H9 (cell line): ENCODE measurements around the gene MARCHF3. TPM values are rescaled to one million over a fixed set of nuclear protein-coding genes. Genes with fewer than 3 reads are reported as not detected.
A peak's percentile ranks its signal among the peaks of the same experiment; 100 is the strongest.

Experiments
- DNase-seq: peaks from one replicate; pipeline ENCODE4 v3.0.0-alpha.2; 2017
- H2AFZ ChIP-seq: one replicate; pipeline ENCODE4 v1.6.1; 2013; ENCODE audit warnings: mild to moderate bottlenecking, low read length, control low read depth, moderate library complexity
- H2AK5ac ChIP-seq: 2 replicates; pipeline ENCODE4 v1.6.1; 2013; ENCODE audit warnings: low read length, control low read depth, mixed read lengths; ENCODE audit not compliant: insufficient read length
- H2BK120ac ChIP-seq: one replicate; pipeline ENCODE4 v1.6.1; 2013; ENCODE audit warnings: low read depth, mild to moderate bottlenecking, low read length, control low read depth, inconsistent platforms; ENCODE audit not compliant: poor library complexity, severe bottlenecking
- H2BK12ac ChIP-seq: 2 replicates; pipeline ENCODE4 v1.6.1; 2013; ENCODE audit warnings: low read length, control low read depth, mixed read lengths, low read depth; ENCODE audit not compliant: insufficient read length
- H2BK15ac ChIP-seq: 2 replicates; pipeline ENCODE4 v1.6.1; 2013; ENCODE audit warnings: low read depth, low read length, control low read depth
- H2BK20ac ChIP-seq: one replicate; pipeline ENCODE4 v1.6.1; 2013; ENCODE audit warnings: low read depth, mild to moderate bottlenecking, low read length, control low read depth, inconsistent platforms; ENCODE audit not compliant: poor library complexity, severe bottlenecking
- H2BK5ac ChIP-seq: 2 replicates; pipeline ENCODE4 v1.6.1; 2013; ENCODE audit warnings: low read length, control low read depth, mixed read lengths; ENCODE audit not compliant: insufficient read length
- H3K14ac ChIP-seq: 2 replicates; pipeline ENCODE4 v1.6.1; 2013; ENCODE audit warnings: low read length, control low read depth; ENCODE audit not compliant: insufficient read depth
- H3K18ac ChIP-seq: 2 replicates; pipeline ENCODE4 v1.6.1; 2013; ENCODE audit warnings: low read depth, mild to moderate bottlenecking, mixed read lengths, low read length, control low read depth; ENCODE audit not compliant: insufficient read length
- H3K23ac ChIP-seq: 2 replicates; pipeline ENCODE4 v1.6.1; 2013; ENCODE audit warnings: low read length, control low read depth, mixed read lengths, low read depth; ENCODE audit not compliant: insufficient read length
- H3K23me2 ChIP-seq: 2 replicates; pipeline ENCODE4 v1.6.1; 2013; ENCODE audit warnings: low read depth, mild to moderate bottlenecking, mixed read lengths, low read length, control low read depth; ENCODE audit not compliant: insufficient read length, poor library complexity, severe bottlenecking
- H3K27ac ChIP-seq: 2 replicates; pipeline ENCODE4 v1.5.1; 2013; ENCODE audit warnings: low read length, control low read depth, mixed read lengths, low read depth; ENCODE audit not compliant: insufficient read length
- H3K27me3 ChIP-seq: 2 replicates; pipeline ENCODE4 v1.6.1; 2013; ENCODE audit warnings: low read length, control low read depth, inconsistent platforms; ENCODE audit not compliant: insufficient read depth
- H3K4ac ChIP-seq: 2 replicates; pipeline ENCODE4 v1.6.1; 2013; ENCODE audit warnings: low read depth, mild to moderate bottlenecking, control low read depth, inconsistent platforms, low read length, moderate library complexity
- H3K4me1 ChIP-seq: 2 replicates; pipeline ENCODE4 v1.6.1; 2013; ENCODE audit warnings: low read length, control low read depth, inconsistent platforms; ENCODE audit not compliant: insufficient read depth
- H3K4me2 ChIP-seq: 2 replicates; pipeline ENCODE4 v1.6.1; 2013; ENCODE audit warnings: low read length, control low read depth, mixed read lengths; ENCODE audit not compliant: insufficient read length, insufficient read depth
- H3K56ac ChIP-seq: 2 replicates; pipeline ENCODE4 v1.6.1; 2013; ENCODE audit warnings: low read depth, mild to moderate bottlenecking, mixed read lengths, low read length, control low read depth; ENCODE audit not compliant: insufficient read length
- H3K79me1 ChIP-seq: 2 replicates; pipeline ENCODE4 v1.6.1; 2013; ENCODE audit warnings: low read depth, mild to moderate bottlenecking, moderate library complexity, low read length, control low read depth, inconsistent platforms; ENCODE audit not compliant: insufficient read depth, poor library complexity, severe bottlenecking
- H3K79me2 ChIP-seq: 2 replicates; pipeline ENCODE4 v1.6.1; 2013; ENCODE audit warnings: low read length, control low read depth, inconsistent platforms; ENCODE audit not compliant: insufficient read depth
- H3K9ac ChIP-seq: 2 replicates; pipeline ENCODE4 v1.6.1; 2013; ENCODE audit warnings: low read length, control low read depth, mixed read lengths; ENCODE audit not compliant: insufficient read length; ENCODE audit errors: extremely low read depth
- H3K9me3 ChIP-seq: one replicate; pipeline ENCODE4 v1.6.1; 2013; ENCODE audit warnings: low read depth, low read length, inconsistent platforms; ENCODE audit not compliant: control insufficient read depth
- H3T11ph ChIP-seq: one replicate; pipeline ENCODE4 v1.6.1; 2013; ENCODE audit warnings: mild to moderate bottlenecking, low read length, control low read depth, inconsistent platforms
- H4K20me1 ChIP-seq: one replicate; pipeline ENCODE4 v1.6.1; 2013; ENCODE audit not compliant: control insufficient read depth, insufficient read length, insufficient read depth
- H4K5ac ChIP-seq: 2 replicates; pipeline ENCODE4 v1.6.1; 2013; ENCODE audit warnings: low read depth, mild to moderate bottlenecking, mixed read lengths, low read length, control low read depth; ENCODE audit not compliant: insufficient read length
- H4K8ac ChIP-seq: replicated peaks from 2 replicates; pipeline ENCODE4 v1.6.1; 2013; ENCODE audit warnings: low read length, control low read depth, mixed read lengths, low read depth; ENCODE audit not compliant: insufficient read length
- H4K91ac ChIP-seq: 2 replicates; pipeline ENCODE4 v1.6.1; 2013; ENCODE audit warnings: low read depth, mild to moderate bottlenecking, moderate library complexity, mixed read lengths, low read length, control low read depth; ENCODE audit not compliant: insufficient read length
- H3K27ac Mint-ChIP-seq, 3 experiments: 2 replicates in 2 of 3; 3 replicates in 1 of 3; pipeline ENCODE4 v1.8.0; 2020 to 2021; ENCODE audit warnings: mixed read lengths in 3 of 3, mild to moderate bottlenecking in 1 of 3, moderate library complexity in 1 of 3
- H3K27me3 Mint-ChIP-seq: 2 replicates; pipeline ENCODE4 v1.8.0; 2021; ENCODE audit warnings: low read depth, mild to moderate bottlenecking, moderate library complexity, mixed read lengths
- H3K36me3 Mint-ChIP-seq, 3 experiments: 2 replicates in 2 of 3; 3 replicates in 1 of 3; pipeline ENCODE4 v1.8.0; 2020 to 2021; ENCODE audit warnings: low read depth in 3 of 3, mixed read lengths in 3 of 3; ENCODE audit not compliant: insufficient read depth in 1 of 3
- H3K4me1 Mint-ChIP-seq, 2 experiments: 2 replicates each; pipeline ENCODE4 v1.8.0; 2020; ENCODE audit warnings: mixed read lengths in 2 of 2
- H3K4me3 Mint-ChIP-seq, 2 experiments: 2 replicates in 1 of 2; 3 replicates in 1 of 2; pipeline ENCODE4 v1.8.0; 2020 to 2021; ENCODE audit warnings: mild to moderate bottlenecking in 2 of 2, mixed read lengths in 2 of 2, moderate library complexity in 1 of 2
- H3K9me3 Mint-ChIP-seq, 2 experiments: 2 replicates in 1 of 2; 3 replicates in 1 of 2; pipeline ENCODE4 v1.8.0; 2020; ENCODE audit warnings: mild to moderate bottlenecking in 2 of 2, mixed read lengths in 2 of 2, moderate library complexity in 1 of 2
- WGBS: extraction: QIAGEN DNeasy Blood & Tissue Kit; methylation state at CpG from one replicate; pipeline ENCODE4 v1.1.7; 2013; ENCODE audit warnings: missing lambda C conversion rate, low lambda C conversion rate, mixed read lengths; ENCODE audit not compliant: insufficient read length; ENCODE audit errors: extremely low coverage; 5-methylcytosine and 5-hydroxymethylcytosine counted together
- total RNA-seq: library from RNA; stranded (reverse); gene quantifications from 2 replicates; pipeline ENCODE4 v1.2.1, GENCODE V29; 2021
- TF ChIP-seq, protein P1 (sequence below): fragments of 200-600 bp; sonication (generic); conservative IDR thresholded peaks from 3 replicates; pipeline ENCODE4 v1.8.0; 2021; ENCODE audit warnings: antibody characterized with exemption, mild to moderate bottlenecking

Gene MARCHF3
- total RNA-seq, 1 experiment from 2014 or later, result 17.7 TPM

GRCh38 chr5:126936775-126937418 lies 93.5 kb downstream of the MARCHF3 start:
- H3K27ac ChIP-seq, result no peak overlapping the region
- WGBS, result no CpG with 5 or more reads among the region's 4 CpGs

More at GRCh38 chr5:126936775-126937418, 93.5 kb downstream of the MARCHF3 start:
- H3K4me2 ChIP-seq, result no peak overlapping the region
- no peak overlapping the region for H3K9ac ChIP-seq
- no peak overlapping the region for H2BK15ac ChIP-seq
- H3K27me3 ChIP-seq, result no peaks in the 10 kb centered on the region
- H3K9me3 Mint-ChIP-seq, result no peaks in the 10 kb centered on the region
- H3K27me3 Mint-ChIP-seq, result no peaks in the 10 kb centered on the region
- H2BK120ac ChIP-seq, result no peak overlapping the region
- H3K23ac ChIP-seq, result no peak overlapping the region
- H3K4me1 Mint-ChIP-seq, result peaks cover 14 to 25% of the 10 kb centered on the region in 2 experiments
- H3K27ac Mint-ChIP-seq, result peak overlapping the region in 1 of 3 experiments; percentile 68; a peak in 1 of 7 replicates
- no peak overlapping the region for H3K4me3 Mint-ChIP-seq
- TF ChIP-seq, protein P1, sequence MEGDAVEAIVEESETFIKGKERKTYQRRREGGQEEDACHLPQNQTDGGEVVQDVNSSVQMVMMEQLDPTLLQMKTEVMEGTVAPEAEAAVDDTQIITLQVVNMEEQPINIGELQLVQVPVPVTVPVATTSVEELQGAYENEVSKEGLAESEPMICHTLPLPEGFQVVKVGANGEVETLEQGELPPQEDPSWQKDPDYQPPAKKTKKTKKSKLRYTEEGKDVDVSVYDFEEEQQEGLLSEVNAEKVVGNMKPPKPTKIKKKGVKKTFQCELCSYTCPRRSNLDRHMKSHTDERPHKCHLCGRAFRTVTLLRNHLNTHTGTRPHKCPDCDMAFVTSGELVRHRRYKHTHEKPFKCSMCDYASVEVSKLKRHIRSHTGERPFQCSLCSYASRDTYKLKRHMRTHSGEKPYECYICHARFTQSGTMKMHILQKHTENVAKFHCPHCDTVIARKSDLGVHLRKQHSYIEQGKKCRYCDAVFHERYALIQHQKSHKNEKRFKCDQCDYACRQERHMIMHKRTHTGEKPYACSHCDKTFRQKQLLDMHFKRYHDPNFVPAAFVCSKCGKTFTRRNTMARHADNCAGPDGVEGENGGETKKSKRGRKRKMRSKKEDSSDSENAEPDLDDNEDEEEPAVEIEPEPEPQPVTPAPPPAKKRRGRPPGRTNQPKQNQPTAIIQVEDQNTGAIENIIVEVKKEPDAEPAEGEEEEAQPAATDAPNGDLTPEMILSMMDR, result no peak; the same call in 2 of the 3 replicates
- no peak overlapping the region for H2BK12ac ChIP-seq
- H3K14ac ChIP-seq, result no peak overlapping the region
- H3K4me1 ChIP-seq, result no peaks in the 10 kb centered on the region; the same call in 1 of the 2 replicates
- H4K20me1 ChIP-seq, result no peaks in the 10 kb centered on the region
- no peak overlapping the region for H2BK20ac ChIP-seq
- H3K4ac ChIP-seq, result no peak overlapping the region
- H2BK5ac ChIP-seq, result no peak overlapping the region
- H2AFZ ChIP-seq, result no peak overlapping the region
- no peaks in the 10 kb centered on the region for H3K9me3 ChIP-seq
- H3K56ac ChIP-seq, result no peak overlapping the region
- H2AK5ac ChIP-seq, result no peak overlapping the region
- H4K5ac ChIP-seq, result no peak overlapping the region
- H3K79me1 ChIP-seq, result no peaks in the 10 kb centered on the region
- no peak overlapping the region for H3T11ph ChIP-seq
- no peak overlapping the region for H4K91ac ChIP-seq
- H3K79me2 ChIP-seq, result no peaks in the 10 kb centered on the region
- DNase-seq, result no peak
- 0 out of 7 replicates have a peak, but pooled peaks cover 0 to 2% (median 0%) of the 10 kb centered on the region in 3 experiments for H3K36me3 Mint-ChIP-seq
- H4K8ac ChIP-seq, result no peak overlapping the region
- H3K18ac ChIP-seq, result no peak overlapping the region
- no peaks in the 10 kb centered on the region for H3K23me2 ChIP-seq
